GM21529 (cell line): ENCODE measurements around the gene IL21.
A peak's percentile ranks its signal among the peaks of the same experiment; 100 is the strongest.
"Not testable (repeated sequence)": the region's sequence is repeated elsewhere in the genome, so short reads cannot be mapped to it uniquely, and the experiment has no call there.

Source experiments
- ATAC-seq: cut with Tn5 transposase; IDR thresholded peaks from one replicate; pipeline ENCODE4 v1.9.1; 2021; ENCODE audit not compliant: unreplicated experiment

Gene IL21

DNA sequence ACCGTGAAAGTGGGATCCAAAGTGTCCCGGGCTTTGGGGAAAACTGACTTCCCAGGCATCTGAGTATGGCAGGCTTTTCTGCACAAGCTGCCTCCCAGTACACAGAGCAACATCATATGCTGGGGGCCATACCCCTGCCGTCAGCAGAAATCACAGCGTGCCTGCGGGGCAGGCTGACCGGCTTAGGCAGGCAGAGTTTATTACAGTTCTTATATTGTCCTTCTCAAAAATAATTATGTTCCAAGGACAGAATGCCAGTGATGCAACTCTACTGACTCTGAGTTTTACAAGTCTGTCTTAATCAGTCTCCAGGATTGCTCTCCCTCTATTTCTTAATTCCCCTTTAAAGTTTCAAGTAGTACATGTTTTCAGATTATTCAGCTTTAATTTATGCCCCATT is 37.0 kb downstream of the IL21 start:
- ATAC-seq: no peak

DNA sequence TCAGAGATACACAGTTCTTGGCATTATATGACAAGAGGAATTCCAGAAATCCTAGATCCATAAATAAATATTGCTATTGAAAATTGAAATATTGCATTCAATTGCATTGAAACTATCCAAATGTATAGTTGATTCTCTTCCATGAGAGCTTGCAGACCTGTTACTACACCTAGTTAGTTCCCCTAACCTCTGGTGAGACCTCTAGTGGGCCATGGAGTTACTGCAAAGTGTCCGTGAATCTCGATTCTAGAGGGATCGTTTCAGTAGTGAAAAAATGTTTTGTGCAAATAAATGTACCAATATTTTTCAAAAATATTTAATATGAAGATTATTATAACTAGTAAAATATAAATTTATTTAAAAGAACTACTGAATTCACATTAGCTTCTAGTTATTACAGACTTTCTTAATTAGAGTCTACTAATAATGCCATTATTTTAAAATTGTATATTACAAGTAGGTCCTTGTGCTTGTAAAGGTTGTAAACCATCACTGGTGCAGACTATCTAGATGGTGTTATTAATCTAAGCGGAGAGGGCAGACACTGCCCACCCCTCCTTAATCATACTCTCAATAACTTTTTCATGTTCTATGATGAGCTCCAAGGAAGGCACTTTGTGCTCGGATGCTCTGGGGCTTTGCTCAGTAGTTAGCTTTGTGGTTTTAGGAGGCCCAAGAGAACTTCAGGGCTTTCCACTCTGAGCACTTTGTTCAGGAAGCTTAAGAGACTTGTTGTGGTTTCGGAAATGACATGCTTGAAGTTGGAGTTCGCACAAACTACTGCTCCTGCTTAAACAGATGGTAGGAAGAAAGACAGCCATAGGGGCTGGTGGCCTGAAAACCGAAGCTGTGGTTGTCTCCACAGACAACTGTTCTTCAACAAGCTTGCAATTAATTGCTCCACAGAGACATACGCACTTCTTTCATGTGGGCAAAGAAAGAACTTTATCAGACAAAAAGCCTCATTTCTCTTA is 42.8 kb downstream of the IL21 start:
- ATAC-seq: peak; percentile 92

DNA sequence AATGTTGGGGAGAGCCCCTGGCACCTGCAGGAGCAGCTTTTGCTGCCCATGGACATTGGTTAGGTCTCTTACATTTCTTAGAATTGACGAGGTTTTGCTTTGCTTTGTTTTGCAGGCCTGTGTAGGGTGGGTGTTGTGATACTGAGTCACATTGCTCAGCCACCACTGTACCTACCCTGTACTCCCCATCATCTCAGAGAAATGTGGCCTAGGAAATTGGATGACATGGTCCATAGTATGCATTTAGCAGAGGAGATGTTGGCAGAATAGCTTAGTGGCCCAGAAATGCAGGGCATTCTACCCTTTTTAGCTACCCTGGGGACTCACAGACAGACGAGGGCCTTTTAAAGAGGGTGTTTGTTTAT is 43.7 kb downstream of the IL21 start:
- no peak for ATAC-seq

DNA sequence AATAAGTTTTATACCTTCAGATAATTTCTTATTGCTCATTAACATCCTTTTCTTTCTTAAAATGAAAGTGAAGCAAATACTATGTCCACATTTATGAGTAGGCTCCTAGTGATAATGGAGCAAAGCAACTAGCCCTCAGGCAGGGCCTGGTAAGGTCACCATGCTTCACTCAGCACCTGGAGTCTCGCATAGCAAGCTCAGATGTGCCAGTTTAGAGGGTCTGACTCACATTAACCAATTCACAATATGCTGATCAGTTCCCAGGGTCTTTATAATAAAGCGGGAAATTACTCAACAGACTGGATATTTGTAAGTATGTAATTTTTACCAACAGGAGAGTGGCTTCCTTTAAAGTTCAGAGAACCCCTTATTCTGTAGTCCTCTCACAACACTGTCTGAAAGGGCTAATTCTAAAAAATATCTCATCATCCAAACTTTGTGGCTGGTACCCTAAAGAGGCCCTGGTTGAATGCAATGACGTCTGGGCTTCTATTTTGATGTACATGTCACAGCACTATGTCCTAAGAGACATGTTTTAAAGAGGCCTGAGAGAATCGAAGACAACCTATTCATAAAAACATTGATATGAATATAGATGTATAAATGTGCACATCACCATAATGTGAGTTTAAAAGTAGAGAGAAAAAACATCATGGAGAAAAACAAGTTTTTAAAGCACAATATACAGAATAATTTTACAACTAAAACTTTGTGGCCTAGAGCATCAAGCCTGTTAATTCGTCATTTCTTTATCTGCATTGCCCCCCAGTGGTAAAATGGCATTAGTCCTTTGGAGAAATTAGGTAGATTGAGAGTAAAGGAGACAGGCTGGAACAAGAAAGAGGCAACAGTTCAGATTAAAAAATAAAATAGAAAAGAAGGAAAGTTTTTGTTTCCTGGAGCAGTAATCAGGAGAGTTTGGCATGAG is 44.3 kb downstream of the IL21 start:
- ATAC-seq: peak; percentile 48

DNA sequence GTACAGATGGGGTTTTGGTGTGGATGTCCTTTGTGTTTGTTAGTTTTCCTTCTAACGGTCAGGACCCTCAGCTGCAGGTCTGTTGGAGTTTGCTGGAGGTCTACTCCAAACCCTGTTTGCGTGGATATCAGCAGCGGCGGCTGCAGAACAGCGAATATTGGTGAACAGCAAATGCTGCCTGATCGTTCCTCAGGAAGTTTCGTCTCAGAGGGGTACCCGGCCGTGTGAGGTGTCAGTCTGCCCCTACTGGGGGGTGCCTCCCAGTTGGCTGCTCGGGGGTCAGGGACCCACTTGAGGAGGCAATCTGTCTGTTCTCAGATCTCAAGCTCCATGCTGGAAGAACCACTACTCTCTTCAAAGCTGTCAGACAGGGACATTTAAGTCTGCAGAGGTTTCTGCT is 46.5 kb downstream of the IL21 start:
- ATAC-seq: not testable (repeated sequence)

DNA sequence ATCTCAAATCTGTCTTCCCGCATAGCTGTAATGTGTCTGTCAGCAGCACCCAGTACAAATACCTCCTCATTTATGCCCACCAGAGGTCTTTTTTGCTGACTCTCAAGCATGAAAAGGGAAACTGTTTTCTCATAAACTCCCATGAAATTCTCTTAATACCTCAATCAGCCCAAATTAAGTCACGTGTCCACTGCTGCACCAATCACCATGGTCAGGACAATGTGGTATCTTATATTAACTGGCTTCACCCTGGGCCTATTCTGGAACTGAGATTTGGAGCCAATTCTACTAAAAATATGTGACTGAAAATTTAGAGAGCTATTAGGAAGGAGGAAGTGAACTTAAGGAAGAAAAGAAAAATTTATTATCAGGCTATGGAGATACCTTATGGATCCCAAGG is 58.4 kb downstream of the IL21 start:
- ATAC-seq: no peak
